ENCODE results near the gene CORO2A. TPM values are rescaled to one million over a fixed set of nuclear protein-coding genes. Genes with fewer than 3 reads are reported as not detected.
"Not testable (repeated sequence)": the region's sequence is repeated elsewhere in the genome, so short reads cannot be mapped to it uniquely, and the experiment has no call there.

The CORO2A gene
- total RNA-seq, 6 donors from 2014 or later, result 10.5 to 22.8 (median 17.9) TPM

GRCh38 chr9:98134702-98135557 is 57.5 kb downstream of the CORO2A start:
- H3K27ac ChIP-seq, result no peak overlapping the region
- H3K27me3 ChIP-seq, result no peaks in the 10 kb centered on the region
- H3K36me3 ChIP-seq, result peaks cover 0 to 19% (median 7%) of the 10 kb centered on the region in 4 donors
- no peak overlapping the region for H3K4me3 ChIP-seq
- ATAC-seq (ENCODE audit: low FRiP score in 2 of 2) (peak in 1 of 2 donors; percentile 44), DNase-seq (peak in 1 of 2 donors; percentile 21)
- TF ChIP-seq POLR2A (IDR thresholded peaks at IDR 0.05) (no peak), EP300 (IDR thresholded peaks at IDR 0.05) (no peak), POLR2AphosphoS5 (IDR thresholded peaks at IDR 0.05) (no peak)
- TF ChIP-seq, protein P1, sequence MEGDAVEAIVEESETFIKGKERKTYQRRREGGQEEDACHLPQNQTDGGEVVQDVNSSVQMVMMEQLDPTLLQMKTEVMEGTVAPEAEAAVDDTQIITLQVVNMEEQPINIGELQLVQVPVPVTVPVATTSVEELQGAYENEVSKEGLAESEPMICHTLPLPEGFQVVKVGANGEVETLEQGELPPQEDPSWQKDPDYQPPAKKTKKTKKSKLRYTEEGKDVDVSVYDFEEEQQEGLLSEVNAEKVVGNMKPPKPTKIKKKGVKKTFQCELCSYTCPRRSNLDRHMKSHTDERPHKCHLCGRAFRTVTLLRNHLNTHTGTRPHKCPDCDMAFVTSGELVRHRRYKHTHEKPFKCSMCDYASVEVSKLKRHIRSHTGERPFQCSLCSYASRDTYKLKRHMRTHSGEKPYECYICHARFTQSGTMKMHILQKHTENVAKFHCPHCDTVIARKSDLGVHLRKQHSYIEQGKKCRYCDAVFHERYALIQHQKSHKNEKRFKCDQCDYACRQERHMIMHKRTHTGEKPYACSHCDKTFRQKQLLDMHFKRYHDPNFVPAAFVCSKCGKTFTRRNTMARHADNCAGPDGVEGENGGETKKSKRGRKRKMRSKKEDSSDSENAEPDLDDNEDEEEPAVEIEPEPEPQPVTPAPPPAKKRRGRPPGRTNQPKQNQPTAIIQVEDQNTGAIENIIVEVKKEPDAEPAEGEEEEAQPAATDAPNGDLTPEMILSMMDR (IDR thresholded peaks at IDR 0.05), result no peak
- peaks cover 0 to 7% (median 4%) of the 10 kb centered on the region in 4 donors for H3K4me1 ChIP-seq
- 89 to 99% methylated on average over 8 to 11 of the region's 12 CpGs for WGBS, 2 donors
- no peaks in the 10 kb centered on the region for H3K9me3 ChIP-seq

DNA sequence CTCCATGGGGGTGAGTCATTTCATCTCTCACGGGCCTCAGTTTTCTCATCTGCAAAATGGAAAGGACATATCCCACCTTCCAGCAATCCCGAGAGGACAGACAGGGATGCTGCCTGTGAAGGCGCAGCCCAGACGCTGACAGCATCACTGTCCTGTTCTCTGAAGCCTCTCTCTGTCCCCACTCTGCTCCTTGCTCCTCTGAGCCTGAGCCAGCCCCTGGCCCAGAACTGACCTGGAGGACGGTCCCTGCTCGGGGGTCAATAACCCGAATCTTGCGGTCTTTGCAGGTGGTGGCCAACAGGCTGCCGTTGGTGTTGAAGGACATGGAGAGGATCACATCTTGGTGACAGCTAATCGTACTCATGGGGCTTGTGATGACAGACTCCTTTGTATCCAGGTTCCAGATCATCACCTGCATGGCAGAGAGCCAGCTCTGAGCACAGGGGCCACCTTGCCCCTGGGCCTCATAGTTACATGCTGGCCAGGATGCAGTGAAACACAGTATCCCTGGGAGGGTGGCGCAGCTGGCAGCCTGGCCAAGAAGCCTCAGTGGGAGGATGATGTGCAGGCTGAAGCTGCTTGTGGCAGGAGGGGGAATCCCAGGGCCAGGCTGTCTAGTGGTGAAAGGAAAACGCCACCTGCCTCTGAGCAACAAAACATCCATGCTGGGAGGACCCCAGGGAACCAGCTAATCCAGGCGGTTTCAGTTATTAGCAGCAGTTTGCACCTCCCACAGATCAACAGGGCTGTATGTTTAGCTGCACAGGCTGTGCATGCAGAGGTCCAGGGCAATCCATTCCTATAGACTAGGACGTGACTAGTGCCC is 59.4 kb downstream of the CORO2A start:
- ATAC-seq (ENCODE audit: low FRiP score in 2 of 2) (no peak), DNase-seq (peak in 1 of 2 donors; percentile 17)
- no peaks in the 10 kb centered on the region for H3K27me3 ChIP-seq
- no peak overlapping the region for H3K27ac ChIP-seq
- WGBS, 2 donors, result 79 to 88% methylated on average over 9 to 13 of the region's 14 CpGs
- H3K4me1 ChIP-seq, result peaks cover 0 to 6% (median 0%) of the 10 kb centered on the region in 4 donors
- H3K9me3 ChIP-seq, result no peaks in the 10 kb centered on the region
- peaks cover 0 to 24% (median 10%) of the 10 kb centered on the region in 4 donors for H3K36me3 ChIP-seq
- TF ChIP-seq, protein P1 (IDR thresholded peaks at IDR 0.05), result no peak
- no peak for TF ChIP-seq POLR2AphosphoS5 (IDR thresholded peaks at IDR 0.05)
- no peak for TF ChIP-seq EP300 (IDR thresholded peaks at IDR 0.05)
- TF ChIP-seq POLR2A (IDR thresholded peaks at IDR 0.05), result no peak
- no peak overlapping the region for H3K4me3 ChIP-seq

DNA sequence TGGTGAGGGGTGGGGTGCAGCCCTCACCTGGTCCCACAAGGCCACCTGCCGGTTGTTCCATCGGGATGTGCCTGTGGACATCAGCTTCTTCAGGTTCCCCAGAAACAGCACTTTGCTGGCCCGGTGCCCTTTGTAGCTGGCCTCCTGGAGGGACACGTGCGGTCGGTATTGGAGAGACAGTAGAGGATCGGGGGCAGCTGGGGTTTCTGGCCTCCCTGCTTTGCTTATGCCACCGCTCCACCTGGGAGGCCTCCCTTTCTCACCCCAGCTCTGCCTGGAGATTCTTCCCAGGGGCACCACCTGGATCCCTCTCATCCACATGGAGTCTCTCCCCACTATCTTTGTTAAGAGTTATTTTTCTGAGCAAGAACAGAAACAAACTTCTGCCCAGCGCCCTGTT is 60.3 kb downstream of the CORO2A start:
- WGBS, 2 donors, result 88 to 94% methylated on average over 7 to 9 of the region's 9 CpGs
- no peaks in the 10 kb centered on the region for H3K4me1 ChIP-seq

GRCh38 chr9:98130576-98131228 is 61.7 kb downstream of the CORO2A start:
- Histone ChIP-seq H3K4me1 (no peaks in the 10 kb centered on the region), H3K9me3 (no peaks in the 10 kb centered on the region), H3K27ac (no peak overlapping the region), H3K4me3 (no peak overlapping the region), H3K27me3 (no peaks in the 10 kb centered on the region), H3K36me3 (peaks cover 0 to 32% (median 10%) of the 10 kb centered on the region in 4 donors)
- WGBS, 2 donors, result 86 to 91% methylated on average over 4 to 13 of the region's 13 CpGs
- DNase-seq, result peak in 1 of 2 donors; percentile 47
- TF ChIP-seq, protein P1 (IDR thresholded peaks at IDR 0.05), result no peak
- TF ChIP-seq EP300 (IDR thresholded peaks at IDR 0.05) (no peak), POLR2A (IDR thresholded peaks at IDR 0.05) (no peak), POLR2AphosphoS5 (IDR thresholded peaks at IDR 0.05) (no peak)
- no peak for ATAC-seq (ENCODE audit: low FRiP score in 2 of 2)

More for the DNA sequence above, 60.3 kb downstream of the CORO2A start:
- Histone ChIP-seq H3K27ac (no peak overlapping the region), H3K4me3 (no peak overlapping the region), H3K36me3 (peaks cover 0 to 25% (median 10%) of the 10 kb centered on the region in 4 donors), H3K9me3 (no peaks in the 10 kb centered on the region), H3K27me3 (no peaks in the 10 kb centered on the region)
- ATAC-seq (ENCODE audit: low FRiP score in 2 of 2) (no peak), DNase-seq (no peak)
- TF ChIP-seq POLR2A (IDR thresholded peaks at IDR 0.05) (no peak), POLR2AphosphoS5 (IDR thresholded peaks at IDR 0.05) (no peak), EP300 (IDR thresholded peaks at IDR 0.05) (no peak)
- TF ChIP-seq, protein P1 (IDR thresholded peaks at IDR 0.05), result no peak

DNA sequence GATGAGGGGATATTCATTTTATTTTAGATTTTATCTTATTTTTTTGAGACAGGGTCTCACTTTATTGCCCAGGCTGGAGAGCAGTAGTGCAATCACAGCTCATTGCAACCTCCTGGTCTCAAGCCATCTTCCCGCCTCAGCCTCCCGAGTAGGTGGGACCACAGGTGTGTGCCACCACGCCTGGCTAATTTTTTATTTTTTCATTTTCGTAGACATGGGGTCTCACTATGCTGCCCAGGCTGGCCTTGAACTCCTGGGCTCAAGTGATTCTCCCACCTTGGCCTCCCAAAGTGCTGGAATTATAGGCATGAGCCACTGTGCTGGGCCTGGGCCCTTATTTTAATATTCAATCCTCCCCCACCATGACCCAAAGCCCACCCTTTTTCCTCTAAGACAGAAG is 62.4 kb downstream of the CORO2A start:
- not testable (repeated sequence) for H3K4me3 ChIP-seq; H3K27ac ChIP-seq; DNase-seq; ATAC-seq (ENCODE audit: low FRiP score in 2 of 2); H3K9me3 ChIP-seq; H3K27me3 ChIP-seq; H3K4me1 ChIP-seq
- WGBS, 2 donors, result 92 to 97% methylated on average over 4 of the region's 4 CpGs
- H3K36me3 ChIP-seq, result peaks cover 0 to 32% (median 10%) of the 10 kb centered on the region in 4 donors
